BJ (cell line): Measurements from ENCODE around the gene GDPD4. TPM values are rescaled to one million over a fixed set of nuclear protein-coding genes. Genes with fewer than 3 reads are reported as not detected.

Experiments
- CTCF ChIA-PET: fragments of 350-600 bp; formaldehyde crosslinking; extraction: SDS; loops from one replicate; lab custom pipeline; 2021; ENCODE audit warnings: antibody characterized with exemption, inconsistent platforms; lab: Yijun Ruan, JAX
- POLR2A ChIA-PET: fragments of 300-600 bp; sonication (Branson Sonifier 250); formaldehyde crosslinking; extraction: SDS; loops from one replicate; lab custom pipeline; 2021; ENCODE audit warnings: antibody characterized with exemption; lab: Charles Lee
- DNase-seq: peaks from one replicate; pipeline ENCODE4 v3.0.0-alpha.2; 2011; ENCODE audit warnings: low read depth
- H3K27me3 ChIP-seq: 2 replicates; pipeline ENCODE4 v1.6.0; 2011; ENCODE audit warnings: low read length; ENCODE audit not compliant: control insufficient read depth, insufficient read depth
- H3K36me3 ChIP-seq: 2 replicates; pipeline ENCODE4 v1.5.1; 2011; ENCODE audit warnings: low read length; ENCODE audit not compliant: control insufficient read depth, insufficient read depth
- H3K4me3 ChIP-seq: 2 replicates; pipeline ENCODE4 v1.5.1; 2011; ENCODE audit warnings: low read depth, mild to moderate bottlenecking, control low read depth, low read length
- polyA plus RNA-seq: library from polyadenylated mRNA; depleted of rRNA; stranded (reverse); fragments of >200 nt; gene quantifications from 2 replicates; pipeline ENCODE4 v1.2.3, GENCODE V29; 2011
- TF ChIP-seq, protein P1 (sequence below): IDR thresholded peaks from 2 replicates; pipeline ENCODE4 v1.5.1; 2011; ENCODE audit warnings: low read depth, mild to moderate bottlenecking, control low read depth, inconsistent platforms, low read length, moderate library complexity; ENCODE audit not compliant: insufficient read depth

The GDPD4 gene
- polyA plus RNA-seq, 1 experiment: not detected

GRCh38 chr11:77287136-77287535, 14.3 kb downstream of the GDPD4 start:
- Histone ChIP-seq H3K27me3 (no peaks in the 10 kb centered on the region), H3K4me3 (no peak overlapping the region), H3K36me3 (no peaks in the 10 kb centered on the region)
- DNase-seq: no peak
- CTCF ChIA-PET: interaction anchor here (1.3 kb wide), 1 partner anchor 18 kb away, joined by 3 read pairs; no protein-coding TSS in a partner anchor
- TF ChIP-seq, protein P1, sequence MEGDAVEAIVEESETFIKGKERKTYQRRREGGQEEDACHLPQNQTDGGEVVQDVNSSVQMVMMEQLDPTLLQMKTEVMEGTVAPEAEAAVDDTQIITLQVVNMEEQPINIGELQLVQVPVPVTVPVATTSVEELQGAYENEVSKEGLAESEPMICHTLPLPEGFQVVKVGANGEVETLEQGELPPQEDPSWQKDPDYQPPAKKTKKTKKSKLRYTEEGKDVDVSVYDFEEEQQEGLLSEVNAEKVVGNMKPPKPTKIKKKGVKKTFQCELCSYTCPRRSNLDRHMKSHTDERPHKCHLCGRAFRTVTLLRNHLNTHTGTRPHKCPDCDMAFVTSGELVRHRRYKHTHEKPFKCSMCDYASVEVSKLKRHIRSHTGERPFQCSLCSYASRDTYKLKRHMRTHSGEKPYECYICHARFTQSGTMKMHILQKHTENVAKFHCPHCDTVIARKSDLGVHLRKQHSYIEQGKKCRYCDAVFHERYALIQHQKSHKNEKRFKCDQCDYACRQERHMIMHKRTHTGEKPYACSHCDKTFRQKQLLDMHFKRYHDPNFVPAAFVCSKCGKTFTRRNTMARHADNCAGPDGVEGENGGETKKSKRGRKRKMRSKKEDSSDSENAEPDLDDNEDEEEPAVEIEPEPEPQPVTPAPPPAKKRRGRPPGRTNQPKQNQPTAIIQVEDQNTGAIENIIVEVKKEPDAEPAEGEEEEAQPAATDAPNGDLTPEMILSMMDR: no peak
- POLR2A ChIA-PET: no interaction called here

DNA sequence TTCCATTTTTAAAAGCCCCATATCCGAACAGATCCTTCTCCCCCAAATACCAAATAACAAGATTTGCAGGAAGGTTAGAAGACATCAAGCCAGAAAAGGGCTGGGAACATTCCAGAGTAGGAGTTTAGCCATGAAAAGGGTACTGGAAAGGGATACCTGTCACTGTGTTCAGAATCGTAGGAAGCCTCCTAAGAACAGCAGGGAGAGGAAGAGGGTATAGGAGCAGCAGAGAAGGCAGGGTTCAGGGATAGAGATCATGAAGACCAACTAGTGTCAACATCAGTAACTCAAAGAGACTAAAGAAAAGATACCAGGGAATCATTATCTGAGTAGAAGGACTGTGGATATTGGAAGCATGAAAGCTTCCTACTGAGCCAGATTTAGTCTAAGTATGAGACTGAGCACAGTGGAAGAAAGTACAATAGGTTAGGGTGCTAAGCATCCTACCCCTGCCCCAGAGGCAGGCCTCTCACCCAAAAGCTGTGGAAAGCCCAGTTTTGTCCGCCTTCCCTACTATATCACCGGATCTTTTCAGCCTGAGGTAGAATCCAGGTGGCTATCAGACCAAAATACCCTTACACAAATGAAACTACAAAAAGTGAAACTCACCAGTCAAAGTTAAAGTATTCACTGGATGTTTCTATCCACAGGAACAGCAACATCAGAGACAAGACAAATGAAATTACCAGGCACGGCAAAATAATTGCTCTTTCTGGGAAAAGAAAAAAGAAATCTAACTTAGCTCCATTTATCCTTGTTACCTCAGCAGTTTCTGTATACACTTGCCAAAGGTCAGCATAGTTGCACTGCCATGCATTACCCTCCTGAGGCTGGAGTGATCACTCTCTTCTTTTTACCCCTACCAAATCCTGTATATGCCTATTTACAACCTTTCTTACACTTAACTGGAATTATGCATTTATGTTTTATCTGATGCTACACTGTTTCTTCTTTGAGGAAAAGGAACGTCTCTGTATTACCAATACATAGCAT, 16.7 kb downstream of the GDPD4 start:
- Histone ChIP-seq H3K4me3 (no peak overlapping the region), H3K27me3 (no peaks in the 10 kb centered on the region), H3K36me3 (no peaks in the 10 kb centered on the region)
- CTCF ChIA-PET: interaction anchor here (0.6 to 1.1 kb wide), 2 partner anchors 10 to 16 kb away, joined by 3 read pairs; no protein-coding TSS in a partner anchor
- POLR2A ChIA-PET: no interaction called here
- DNase-seq: no peak
- TF ChIP-seq, protein P1: no peak

DNA sequence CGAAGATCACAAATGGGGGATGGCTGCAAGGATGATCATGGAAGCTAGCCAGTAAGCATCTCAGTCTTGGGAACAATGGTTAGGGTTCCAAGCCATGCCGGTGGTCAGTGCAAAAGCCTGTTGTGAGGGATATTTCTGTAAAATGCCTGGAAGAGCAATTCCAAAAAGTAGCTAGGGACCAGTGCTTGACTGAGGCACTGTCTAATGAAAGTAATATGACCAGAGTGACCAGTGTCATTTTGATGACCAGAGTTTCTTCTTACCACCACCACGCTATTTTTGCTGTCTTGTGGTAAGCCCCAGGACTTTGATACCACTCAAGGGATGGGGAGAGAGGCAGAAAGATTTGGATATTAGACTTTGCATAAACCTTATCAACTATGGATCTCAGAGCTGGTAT, 18.4 kb downstream of the GDPD4 start:
- Histone ChIP-seq H3K4me3 (no peak overlapping the region), H3K27me3 (no peaks in the 10 kb centered on the region), H3K36me3 (no peaks in the 10 kb centered on the region)
- DNase-seq: no peak
- CTCF ChIA-PET: interaction anchor here (0.7 kb wide), 1 partner anchor 265 kb away, joined by 3 read pairs; no protein-coding TSS in a partner anchor
- POLR2A ChIA-PET: no interaction called here
- TF ChIP-seq, protein P1: no peak

GRCh38 chr11:77278595-77279506, 22.6 kb downstream of the GDPD4 start:
- Histone ChIP-seq H3K27me3 (no peaks in the 10 kb centered on the region), H3K36me3 (no peaks in the 10 kb centered on the region), H3K4me3 (no peak overlapping the region)
- ChIA-PET POLR2A (no interaction called here), CTCF (interaction anchor here (1.5 kb wide), 1 partner anchor 152 kb away, joined by 4 read pairs; no protein-coding TSS in a partner anchor)
- TF ChIP-seq, protein P1: no peak
- no peak for DNase-seq
